Caco-2 (cell line): ENCODE data around the gene LAGE3. TPM values are rescaled to one million over a fixed set of nuclear protein-coding genes. Genes with fewer than 3 reads are reported as not detected.

Experiments used
- BruUV-seq: library from RNA; stranded (reverse); fragments of 400-500 nt; replicated peaks from 2 replicates; lab custom pipeline; 2021; lab: Mats Ljungman, UMichigan
- CTCF ChIA-PET: fragments of 300-600 bp; sonication (Branson Sonifier 250); formaldehyde crosslinking; loops from one replicate; lab custom pipeline; 2022; ENCODE audit warnings: antibody characterized with exemption; lab: Charles Lee
- POLR2A ChIA-PET: fragments of 300-600 bp; sonication (Branson Sonifier 250); formaldehyde crosslinking; loops from one replicate; lab custom pipeline; 2022; ENCODE audit warnings: antibody characterized with exemption; lab: Charles Lee
- DNase-seq, 2 experiments: peaks; one replicate each; pipeline versions ENCODE4 v3.0.0 to v3.0.0-alpha.2; 2020 to 2022
- H3K27me3 ChIP-seq: replicated peaks from 2 replicates; pipeline ENCODE4 v1.6.0; 2011; ENCODE audit warnings: low read length; ENCODE audit not compliant: control insufficient read depth, insufficient read depth
- H3K36me3 ChIP-seq: 2 replicates; pipeline ENCODE4 v1.5.1; 2011; ENCODE audit warnings: low read length; ENCODE audit not compliant: control insufficient read depth, insufficient read depth
- H3K4me1 ChIP-seq: fragments of 250-450 bp; sonication (Bioruptor Pico); 2 replicates; pipeline ENCODE4 v1.5.1; 2020; ENCODE audit warnings: mild to moderate bottlenecking
- H3K4me3 ChIP-seq: 2 replicates; pipeline ENCODE4 v1.5.1; 2011; ENCODE audit warnings: low read depth, mild to moderate bottlenecking, control low read depth, low read length
- H3K9me3 ChIP-seq: fragments of 250-450 bp; sonication (Bioruptor Pico); 2 replicates; pipeline ENCODE4 v1.5.1; 2020; ENCODE audit warnings: mild to moderate bottlenecking, moderate library complexity
- H3K27ac Mint-ChIP-seq: one replicate; pipeline ENCODE4 v1.8.0; 2022; ENCODE audit warnings: mixed read lengths; ENCODE audit not compliant: unreplicated experiment
- H3K27me3 Mint-ChIP-seq: one replicate; pipeline ENCODE4 v1.8.0; 2022; ENCODE audit warnings: mixed read lengths; ENCODE audit not compliant: insufficient read depth, unreplicated experiment
- H3K36me3 Mint-ChIP-seq: one replicate; pipeline ENCODE4 v1.8.0; 2022; ENCODE audit warnings: mild to moderate bottlenecking, mixed read lengths; ENCODE audit not compliant: insufficient read depth, unreplicated experiment
- H3K4me1 Mint-ChIP-seq: one replicate; pipeline ENCODE4 v1.8.0; 2022; ENCODE audit warnings: low read depth, mixed read lengths; ENCODE audit not compliant: unreplicated experiment
- H3K4me3 Mint-ChIP-seq: one replicate; pipeline ENCODE4 v1.8.0; 2022; ENCODE audit warnings: mild to moderate bottlenecking, moderate library complexity, mixed read lengths; ENCODE audit not compliant: unreplicated experiment
- H3K9me3 Mint-ChIP-seq: one replicate; pipeline ENCODE4 v1.8.0; 2022; ENCODE audit warnings: mixed read lengths; ENCODE audit not compliant: unreplicated experiment
- intact Hi-C: fragments of 100-400 bp; cut with micrococcal nuclease; formaldehyde crosslinking; loops from one replicate; pipeline ENCODE4 v1.10.0; 2022; ENCODE audit not compliant: unreplicated experiment
- total RNA-seq: library from RNA; stranded (reverse); gene quantifications from 2 replicates; pipeline ENCODE4 v1.2.3, GENCODE V29; 2022
- TF ChIP-seq, protein P1 (sequence below), 2 experiments: fragments of 200-600 bp in 1 of 2; IDR thresholded peaks; 1 replicate in 1 of 2; 2 replicates in 1 of 2; pipeline versions ENCODE4 v1.5.1 to v1.8.0; 2011 to 2022; ENCODE audit warnings: antibody characterized with exemption in 1 of 2, control low read depth in 1 of 2, inconsistent platforms in 1 of 2, low read depth in 1 of 2, low read length in 1 of 2, mild to moderate bottlenecking in 1 of 2, moderate library complexity in 1 of 2; ENCODE audit not compliant: insufficient read depth in 1 of 2, severe bottlenecking in 1 of 2, unreplicated experiment in 1 of 2

LAGE3 gene
- total RNA-seq, 1 experiment from 2014 or later = 26.0 TPM

DNA sequence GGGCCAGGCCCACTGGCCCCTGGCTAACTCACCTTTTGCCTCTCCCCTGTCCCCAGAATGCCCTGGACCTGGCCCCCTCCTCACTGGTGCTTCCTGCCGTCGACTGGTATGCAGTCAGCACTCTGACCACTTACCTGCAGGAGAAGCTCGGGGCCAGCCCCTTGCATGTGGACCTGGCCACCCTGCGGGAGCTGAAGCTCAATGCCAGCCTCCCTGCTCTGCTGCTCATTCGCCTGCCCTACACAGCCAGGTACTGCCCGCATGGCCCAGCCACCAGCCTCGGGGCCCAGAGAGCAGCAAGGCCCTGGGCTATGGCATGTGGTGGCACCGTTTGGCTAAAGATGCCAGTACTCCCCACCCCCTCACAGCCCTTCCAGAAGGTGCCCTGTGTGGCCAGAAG lies 46.9 kb downstream of the LAGE3 start:
- peaks cover 11% of the 10 kb centered on the region for H3K36me3 Mint-ChIP-seq
- H3K27me3 ChIP-seq = no peaks in the 10 kb centered on the region
- intact Hi-C loops = no loop called here
- no peak for DNase-seq
- H3K4me3 Mint-ChIP-seq = no peak overlapping the region
- H3K27ac Mint-ChIP-seq = no peak overlapping the region
- no TSS peak for BruUV-seq
- peaks cover 10% of the 10 kb centered on the region; the same call in 1 of the 2 replicates for H3K4me1 ChIP-seq
- TF ChIP-seq, protein P1, sequence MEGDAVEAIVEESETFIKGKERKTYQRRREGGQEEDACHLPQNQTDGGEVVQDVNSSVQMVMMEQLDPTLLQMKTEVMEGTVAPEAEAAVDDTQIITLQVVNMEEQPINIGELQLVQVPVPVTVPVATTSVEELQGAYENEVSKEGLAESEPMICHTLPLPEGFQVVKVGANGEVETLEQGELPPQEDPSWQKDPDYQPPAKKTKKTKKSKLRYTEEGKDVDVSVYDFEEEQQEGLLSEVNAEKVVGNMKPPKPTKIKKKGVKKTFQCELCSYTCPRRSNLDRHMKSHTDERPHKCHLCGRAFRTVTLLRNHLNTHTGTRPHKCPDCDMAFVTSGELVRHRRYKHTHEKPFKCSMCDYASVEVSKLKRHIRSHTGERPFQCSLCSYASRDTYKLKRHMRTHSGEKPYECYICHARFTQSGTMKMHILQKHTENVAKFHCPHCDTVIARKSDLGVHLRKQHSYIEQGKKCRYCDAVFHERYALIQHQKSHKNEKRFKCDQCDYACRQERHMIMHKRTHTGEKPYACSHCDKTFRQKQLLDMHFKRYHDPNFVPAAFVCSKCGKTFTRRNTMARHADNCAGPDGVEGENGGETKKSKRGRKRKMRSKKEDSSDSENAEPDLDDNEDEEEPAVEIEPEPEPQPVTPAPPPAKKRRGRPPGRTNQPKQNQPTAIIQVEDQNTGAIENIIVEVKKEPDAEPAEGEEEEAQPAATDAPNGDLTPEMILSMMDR (IDR thresholded peaks at IDR 0.05; ENCODE audit: insufficient read depth in 1 of 2, low read depth in 1 of 2, low read length in 1 of 2, severe bottlenecking in 1 of 2, unreplicated experiment in 1 of 2) = no peak
- no peaks in the 10 kb centered on the region for H3K36me3 ChIP-seq
- no peak overlapping the region for H3K4me3 ChIP-seq
- ChIA-PET CTCF (no interaction called here), POLR2A (no interaction called here)
- no peaks in the 10 kb centered on the region for H3K9me3 Mint-ChIP-seq
- H3K27me3 Mint-ChIP-seq = no peaks in the 10 kb centered on the region
- peaks cover 14% of the 10 kb centered on the region for H3K4me1 Mint-ChIP-seq
- no peaks in the 10 kb centered on the region for H3K9me3 ChIP-seq

DNA sequence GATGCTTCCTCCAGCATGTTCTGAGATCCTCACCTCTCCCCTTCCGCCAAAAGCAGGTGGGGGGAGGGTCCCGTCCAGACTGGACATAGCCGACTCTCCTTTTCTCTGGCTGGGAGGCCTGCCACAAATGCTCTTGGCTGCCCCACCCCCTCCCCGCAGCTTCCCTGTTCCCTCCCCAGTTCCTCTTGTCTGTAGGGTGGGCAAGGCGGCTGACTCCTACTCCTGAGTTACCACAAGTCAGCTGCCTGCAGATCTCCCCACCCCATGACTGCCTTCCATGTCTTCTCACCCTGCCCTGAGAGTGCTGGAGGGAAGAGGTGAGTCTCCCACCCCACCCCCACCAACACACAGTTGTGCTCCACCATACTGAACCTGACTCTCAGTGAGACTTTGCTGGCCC lies 47.7 kb downstream of the LAGE3 start:
- Histone ChIP-seq H3K36me3 (no peaks in the 10 kb centered on the region), H3K27me3 (no peaks in the 10 kb centered on the region), H3K9me3 (no peaks in the 10 kb centered on the region), H3K4me1 (peaks cover 10% of the 10 kb centered on the region; the same call in 1 of the 2 replicates), H3K4me3 (no peak overlapping the region)
- TF ChIP-seq, protein P1 (IDR thresholded peaks at IDR 0.05; ENCODE audit: insufficient read depth in 1 of 2, low read depth in 1 of 2, low read length in 1 of 2, severe bottlenecking in 1 of 2, unreplicated experiment in 1 of 2) = no peak
- Mint-ChIP-seq H3K27me3 (no peaks in the 10 kb centered on the region), H3K4me1 (peaks cover 14% of the 10 kb centered on the region), H3K36me3 (peaks cover 11% of the 10 kb centered on the region), H3K27ac (no peak overlapping the region), H3K9me3 (no peaks in the 10 kb centered on the region), H3K4me3 (no peak overlapping the region)
- intact Hi-C loops = no loop called here
- BruUV-seq = no TSS peak
- POLR2A ChIA-PET = no interaction called here
- CTCF ChIA-PET = no interaction called here
- DNase-seq = no peak

DNA sequence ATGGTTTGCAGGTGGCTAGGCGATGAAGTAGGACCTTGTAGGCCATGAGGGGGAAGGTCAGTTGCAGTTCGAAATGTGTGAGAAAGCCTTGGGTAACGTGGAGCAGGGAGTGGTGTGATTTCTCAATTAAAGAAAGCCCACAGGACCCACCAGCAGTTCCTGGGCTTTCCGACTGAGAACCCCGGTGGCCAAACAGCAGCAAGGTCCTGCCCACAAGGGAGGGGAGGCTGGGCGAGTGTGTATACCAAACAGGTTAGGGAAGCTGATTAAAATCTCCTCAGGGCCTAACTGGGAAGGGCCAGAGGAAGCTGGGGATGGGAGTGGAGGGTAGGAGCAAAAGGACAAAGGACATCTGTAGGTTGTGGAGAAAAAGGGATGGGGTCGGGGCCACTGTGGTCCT lies 48.2 kb downstream of the LAGE3 start:
- Mint-ChIP-seq H3K4me1 (peaks cover 14% of the 10 kb centered on the region), H3K27ac (no peak overlapping the region), H3K27me3 (no peaks in the 10 kb centered on the region), H3K36me3 (peaks cover 11% of the 10 kb centered on the region), H3K9me3 (no peaks in the 10 kb centered on the region), H3K4me3 (peak overlapping the region; percentile 18)
- CTCF ChIA-PET = no interaction called here
- Histone ChIP-seq H3K4me3 (no peak overlapping the region), H3K27me3 (no peaks in the 10 kb centered on the region), H3K9me3 (no peaks in the 10 kb centered on the region), H3K36me3 (no peaks in the 10 kb centered on the region), H3K4me1 (peaks cover 10% of the 10 kb centered on the region; the same call in 1 of the 2 replicates)
- POLR2A ChIA-PET = no interaction called here
- TF ChIP-seq, protein P1 (IDR thresholded peaks at IDR 0.05; ENCODE audit: insufficient read depth in 1 of 2, low read depth in 1 of 2, low read length in 1 of 2, severe bottlenecking in 1 of 2, unreplicated experiment in 1 of 2) = no peak
- BruUV-seq = no TSS peak
- DNase-seq = no peak
- intact Hi-C loops = no loop called here
